Measurements from ENCODE around the gene NEK1.
"Not testable (repeated sequence)": the region's sequence is repeated elsewhere in the genome, so short reads cannot be mapped to it uniquely, and the experiment has no call there.

NEK1 gene

GRCh38 chr4:169594560-169595195, 17.7 kb downstream of the NEK1 start:
- DNase-seq = no peak

- no peak for DNase-seq
Measured at GRCh38 chr4:169593050-169593560, 19.3 kb downstream of the NEK1 start.

GRCh38 chr4:169583563-169583962, 28.8 kb downstream of the NEK1 start:
- no peak for DNase-seq

- DNase-seq = no peak
Measured at GRCh38 chr4:169582706-169583105, 29.7 kb downstream of the NEK1 start.

GRCh38 chr4:169582203-169582602, 30.2 kb downstream of the NEK1 start:
- DNase-seq = no peak

GRCh38 chr4:169573889-169574288, 38.5 kb downstream of the NEK1 start:
- no peak for DNase-seq

GRCh38 chr4:169571435-169571834, 40.9 kb downstream of the NEK1 start:
- no peak for DNase-seq

- DNase-seq = not testable (repeated sequence)
Measured at GRCh38 chr4:169571012-169571411, 41.4 kb downstream of the NEK1 start.

GRCh38 chr4:169570266-169570665, 42.1 kb downstream of the NEK1 start:
- not testable (repeated sequence) for DNase-seq

- DNase-seq = not testable (repeated sequence)
Measured at GRCh38 chr4:169569188-169569587, 43.2 kb downstream of the NEK1 start.

- DNase-seq = no peak
Measured at GRCh38 chr4:169567916-169568315, 44.5 kb downstream of the NEK1 start.

GRCh38 chr4:169566021-169566818, 46.2 kb downstream of the NEK1 start:
- DNase-seq = no peak

- DNase-seq = no peak
Measured at GRCh38 chr4:169565606-169566005, 46.8 kb downstream of the NEK1 start.

- DNase-seq = no peak
Measured at GRCh38 chr4:169557061-169557636, 55.2 kb downstream of the NEK1 start.

- not testable (repeated sequence) for DNase-seq
Measured at GRCh38 chr4:169546548-169546947, 65.8 kb downstream of the NEK1 start.

- no peak for DNase-seq
Measured at GRCh38 chr4:169540774-169541173, 71.6 kb downstream of the NEK1 start.

- no peak for DNase-seq
Measured at GRCh38 chr4:169530048-169530447, 82.3 kb downstream of the NEK1 start.

- DNase-seq = no peak
Measured at GRCh38 chr4:169523796-169524195, 88.6 kb downstream of the NEK1 start.

- DNase-seq = no peak
Measured at GRCh38 chr4:169510617-169511016, 101.8 kb downstream of the NEK1 start.

GRCh38 chr4:169506903-169507302, 105.5 kb downstream of the NEK1 start:
- DNase-seq = no peak

GRCh38 chr4:169499907-169500306, 112.5 kb downstream of the NEK1 start:
- not testable (repeated sequence) for DNase-seq

GRCh38 chr4:169494234-169494633, 118.1 kb downstream of the NEK1 start:
- not testable (repeated sequence) for DNase-seq

- no peak for DNase-seq
Measured at GRCh38 chr4:169493164-169493524, 119.2 kb downstream of the NEK1 start.
